Central memory CD4-positive, alpha-beta T cell (primary cell): ENCODE results near the gene EZR.

Experiments
- DNase-seq: peaks from one replicate; pipeline ENCODE4 v3.0.0; 2022

Gene EZR

GRCh38 chr6:158760618-158761250 is 58.4 kb downstream of the EZR start:
- DNase-seq = no peak

DNA sequence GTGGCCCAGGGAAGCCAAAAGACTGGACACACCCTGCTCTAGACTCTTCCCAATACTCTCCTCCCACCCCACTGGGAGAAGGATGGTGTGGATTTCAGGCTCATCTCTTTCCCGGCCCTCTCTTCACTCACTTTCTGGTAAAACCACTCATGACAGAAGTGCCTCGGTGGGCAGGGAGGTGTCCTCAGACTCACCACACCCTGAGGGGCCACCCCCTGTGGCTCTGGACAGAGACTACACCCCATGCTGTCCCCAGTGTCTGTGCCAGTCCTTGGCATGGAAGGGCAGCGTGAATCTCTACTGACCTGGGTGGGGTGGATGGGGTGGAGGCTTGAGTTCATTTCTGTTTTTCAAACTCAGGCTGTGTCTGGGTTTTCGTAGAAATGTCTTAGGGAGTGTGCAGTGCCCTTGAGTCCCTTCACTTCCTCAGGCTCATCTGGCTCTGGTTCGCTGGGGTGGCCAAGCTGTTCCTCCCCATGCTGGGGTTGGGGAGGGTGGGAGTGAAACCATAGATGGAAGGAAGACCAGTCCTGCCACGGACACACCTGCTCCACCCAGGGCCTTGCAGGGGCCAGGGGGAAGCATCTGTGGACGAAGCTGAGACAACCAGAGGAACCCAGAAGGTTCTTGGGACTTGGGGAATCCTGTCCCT is 59.1 kb downstream of the EZR start:
- no peak for DNase-seq

- no peak for DNase-seq
These were observed 60.2 kb downstream of the EZR start for GRCh38 chr6:158758941-158759479.

- DNase-seq = no peak
These were observed 60.7 kb downstream of the EZR start for GRCh38 chr6:158758451-158758860.

DNA sequence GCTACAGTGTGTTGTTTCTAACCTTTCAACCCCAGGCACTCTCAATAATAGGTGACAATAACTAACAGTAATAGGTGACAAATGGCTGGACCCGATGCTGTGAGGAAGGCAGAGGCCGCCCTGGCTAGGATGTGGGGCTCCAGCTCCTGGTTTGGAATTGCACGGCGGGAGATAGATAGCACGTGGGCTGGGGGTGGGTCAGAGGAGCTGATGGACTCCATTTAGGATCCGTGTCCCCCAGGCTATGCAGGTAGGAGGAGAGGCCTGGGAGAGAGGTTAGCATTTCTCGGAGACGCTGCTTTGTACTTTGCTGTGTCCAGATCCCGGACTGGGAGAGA is 61.4 kb downstream of the EZR start:
- no peak for DNase-seq

DNA sequence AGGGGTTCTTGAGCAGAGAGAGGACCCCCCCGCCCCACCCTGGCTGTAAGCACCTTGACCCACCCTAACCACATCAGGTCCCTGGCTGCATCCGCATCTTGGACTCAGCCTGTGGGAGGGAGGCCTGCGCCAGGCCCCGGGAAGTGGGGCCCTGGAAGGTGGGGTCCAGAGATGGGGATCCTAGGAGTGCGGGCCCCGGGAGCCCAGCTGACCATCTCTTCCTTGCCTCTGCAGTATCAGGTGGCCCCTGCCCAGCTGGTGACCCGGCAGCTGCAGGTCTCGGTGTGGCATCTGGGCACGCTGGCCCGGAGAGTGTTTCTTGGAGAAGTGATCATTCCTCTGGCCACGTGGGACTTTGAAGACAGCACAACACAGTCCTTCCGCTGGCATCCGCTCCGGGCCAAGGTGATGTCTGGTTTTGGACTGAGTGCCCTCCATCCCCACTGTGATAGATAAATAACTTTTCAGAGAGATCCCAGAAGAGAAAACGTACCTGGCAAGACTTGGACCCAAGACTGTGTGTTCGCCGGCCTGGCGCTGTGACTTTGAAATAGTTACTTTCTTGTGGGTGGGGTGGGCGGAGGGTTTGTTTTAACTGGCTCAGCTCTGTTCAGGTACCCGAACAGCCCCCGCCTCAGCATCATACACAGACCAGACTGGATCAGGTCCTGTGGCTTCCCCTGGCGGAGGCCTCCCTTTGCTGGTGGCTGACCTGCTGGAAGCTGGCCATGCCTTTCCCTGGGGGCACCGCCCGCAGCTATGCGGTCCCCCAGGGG is 62.0 kb downstream of the EZR start:
- DNase-seq = no peak

DNA sequence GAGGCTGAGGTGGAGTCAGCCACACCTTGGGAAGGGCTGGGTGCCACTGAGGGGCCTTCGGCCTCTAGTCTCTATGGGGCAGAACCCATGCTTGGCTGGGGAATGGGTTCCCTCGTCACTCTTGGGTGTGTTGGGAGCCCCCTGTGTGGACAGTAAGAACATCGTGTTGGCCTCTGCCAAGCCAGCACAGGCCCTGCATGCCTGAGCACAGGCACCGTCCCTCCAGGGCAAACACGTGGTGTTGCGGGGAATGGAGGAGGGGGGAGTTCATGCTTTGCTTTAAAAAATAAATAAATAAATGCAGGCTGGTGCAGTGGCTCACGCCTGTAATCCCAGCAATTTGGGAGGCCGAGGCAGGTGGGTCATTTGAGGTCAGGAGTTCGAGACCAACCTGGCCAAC is 63.0 kb downstream of the EZR start:
- no peak for DNase-seq

GRCh38 chr6:158755636-158756035 is 63.5 kb downstream of the EZR start:
- no peak for DNase-seq

DNA sequence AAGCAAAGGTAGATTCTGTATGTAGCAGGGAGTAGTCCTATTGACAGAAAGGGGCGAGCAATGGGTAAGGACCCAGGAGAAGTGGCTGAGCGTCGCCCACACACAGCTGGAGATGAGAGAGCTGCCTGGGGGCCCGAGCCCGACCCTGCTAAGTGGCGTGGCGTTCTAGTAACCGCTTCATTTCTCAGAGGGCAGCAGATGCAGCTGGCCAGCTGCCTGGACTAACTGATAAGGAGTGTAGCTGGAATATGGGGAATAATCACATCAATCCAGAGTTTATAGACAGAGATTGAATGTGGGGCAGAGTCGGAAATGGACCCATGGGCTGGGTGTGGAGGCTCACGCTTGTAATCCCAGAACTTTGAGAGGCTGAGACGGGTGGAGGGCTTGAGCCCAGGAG is 64.4 kb downstream of the EZR start:
- no peak for DNase-seq

GRCh38 chr6:158753811-158754210 is 65.4 kb downstream of the EZR start:
- no peak for DNase-seq

DNA sequence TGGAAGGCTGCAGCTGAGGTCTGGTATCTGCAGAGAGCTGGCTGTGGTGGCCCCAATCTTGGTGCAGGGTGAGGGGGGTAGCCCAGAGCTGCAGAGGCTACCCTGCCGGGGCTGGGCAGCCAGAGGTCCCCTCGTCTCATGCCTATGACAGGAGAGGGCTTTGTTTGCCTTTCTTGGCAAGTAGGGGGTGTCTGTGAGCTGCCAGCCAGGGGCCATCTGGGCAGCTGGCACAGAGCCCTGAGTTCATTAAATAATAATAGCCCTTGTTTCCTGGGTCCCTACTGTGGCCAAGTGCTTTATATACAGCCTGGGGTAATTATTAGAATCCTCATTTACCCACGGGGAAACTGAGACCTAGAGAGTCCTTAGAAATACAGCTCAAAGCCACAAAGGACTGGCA is 66.6 kb downstream of the EZR start:
- no peak for DNase-seq

- DNase-seq = no peak
These were observed 67.2 kb downstream of the EZR start for GRCh38 chr6:158751921-158752320.

- DNase-seq = no peak
These were observed 67.9 kb downstream of the EZR start for GRCh38 chr6:158751224-158751623.

DNA sequence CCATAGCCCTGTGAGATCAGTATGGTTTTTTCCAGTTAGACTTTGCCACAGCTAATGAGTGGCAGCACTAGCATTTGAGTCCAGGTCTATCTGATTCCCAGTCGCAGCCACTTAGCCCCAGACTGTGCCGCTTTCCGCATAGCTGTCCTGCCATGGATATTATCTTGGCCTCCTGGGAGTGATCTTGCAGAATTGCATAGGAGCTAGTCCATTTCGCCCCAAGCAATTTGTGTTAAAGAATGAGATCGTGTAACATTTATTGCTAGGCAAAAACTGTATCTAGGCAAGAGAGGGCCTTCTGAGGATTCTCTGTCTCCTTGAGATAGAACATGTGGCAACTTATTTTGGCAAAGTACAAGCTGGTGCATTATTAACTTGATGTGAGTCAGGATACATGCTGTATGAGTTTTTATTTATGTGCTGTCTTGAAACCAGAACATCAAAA is 74.2 kb downstream of the EZR start:
- DNase-seq = no peak

DNA sequence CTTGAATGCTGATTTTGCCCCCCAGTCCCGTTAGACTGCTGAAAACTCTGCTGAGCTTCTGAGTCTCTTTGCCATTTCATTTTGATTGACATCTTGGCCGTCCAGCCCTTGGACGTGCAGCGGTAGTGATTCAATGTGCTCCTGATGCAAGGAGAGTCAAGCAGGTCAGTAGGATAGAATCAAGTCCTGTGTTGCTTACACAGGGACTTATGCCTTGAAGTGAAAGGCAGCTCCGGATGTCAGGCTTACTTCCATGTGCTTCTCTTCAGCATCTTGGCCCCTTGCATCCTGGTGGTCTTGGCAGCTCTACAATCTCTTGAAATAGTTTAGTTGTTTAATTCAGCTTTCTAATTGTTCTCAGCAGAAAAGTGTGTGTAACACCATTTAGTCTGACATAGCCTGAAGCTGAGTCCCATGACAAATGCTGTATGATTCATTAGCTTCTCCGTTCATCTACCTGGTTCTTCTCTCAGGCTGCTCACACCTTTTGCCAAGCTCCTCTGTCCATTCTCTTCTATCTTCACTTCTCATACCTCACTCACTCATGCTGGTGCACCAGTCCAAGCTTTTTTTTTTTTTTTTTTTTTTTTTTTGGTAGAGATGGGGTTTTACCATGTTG is 76.0 kb downstream of the EZR start:
- no peak for DNase-seq

DNA sequence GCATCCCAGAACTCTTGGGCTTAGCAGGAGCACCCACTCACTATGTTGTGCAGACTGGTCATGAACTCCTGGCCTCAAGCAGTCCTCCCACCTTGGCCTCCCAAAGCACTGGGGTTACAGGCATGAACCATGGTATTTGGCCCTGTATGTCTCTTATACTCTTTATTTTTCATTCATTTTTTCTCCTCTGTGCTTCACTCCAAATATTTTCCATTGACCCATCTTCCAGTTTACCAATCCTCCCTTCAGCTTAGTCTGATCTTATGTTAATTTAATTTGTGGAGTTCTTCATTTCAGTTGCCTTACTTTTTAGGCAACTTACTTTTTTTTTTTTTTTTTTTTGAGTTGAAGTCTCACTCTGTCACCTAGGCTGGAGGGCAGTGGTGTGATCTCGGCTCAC is 79.5 kb downstream of the EZR start:
- DNase-seq = no peak

- no peak for DNase-seq
These were observed 81.2 kb downstream of the EZR start for GRCh38 chr6:158737710-158738615.

GRCh38 chr6:158737082-158737709 is 82.0 kb downstream of the EZR start:
- DNase-seq = no peak

GRCh38 chr6:158735009-158735408 is 84.2 kb downstream of the EZR start:
- DNase-seq = no peak

- DNase-seq = no peak
These were observed 88.6 kb downstream of the EZR start for GRCh38 chr6:158730541-158730907.

- no peak for DNase-seq
These were observed 89.1 kb downstream of the EZR start for GRCh38 chr6:158729906-158730540.
